ENCODE measurements around the gene SDHA.

- TF ChIP-seq EZH2phosphoT487 (IDR thresholded peaks at IDR 0.05; ENCODE audit: insufficient read depth, low read depth): no peak
- TF ChIP-seq EZH2 (IDR thresholded peaks at IDR 0.05; ENCODE audit: insufficient read depth, poor library complexity, severe bottlenecking): no peak
These were observed 34.4 kb downstream of the SDHA start for GRCh38 chr5:252546-252945.
